Esophagus (tissue), 2 donors: ENCODE measurements around the gene GNG8. TPM values are rescaled to one million over a fixed set of nuclear protein-coding genes. Genes with fewer than 3 reads are reported as not detected.

Source experiments
- H3K27ac ChIP-seq, 2 donors: one replicate each; pipeline ENCODE4 v1.5.1; 2013; ENCODE audit warnings: low read depth in 2 of 2, mild to moderate bottlenecking in 2 of 2, inconsistent platforms in 1 of 2, low read length in 1 of 2, moderate library complexity in 1 of 2
- H3K27me3 ChIP-seq, 2 donors: one replicate each; pipeline ENCODE4 v1.6.1; 2013; ENCODE audit warnings: low read length in 2 of 2, control low read depth in 1 of 2, mild to moderate bottlenecking in 1 of 2; ENCODE audit not compliant: insufficient read depth in 2 of 2, control insufficient read depth in 1 of 2
- H3K36me3 ChIP-seq, 2 donors: one replicate each; pipeline ENCODE4 v1.6.1; 2013; ENCODE audit warnings: low read length in 1 of 2; ENCODE audit not compliant: control insufficient read depth in 2 of 2, insufficient read depth in 2 of 2
- H3K4me1 ChIP-seq, 2 donors: one replicate each; pipeline ENCODE4 v1.6.1; 2013; ENCODE audit warnings: low read length in 1 of 2; ENCODE audit not compliant: control insufficient read depth in 2 of 2, insufficient read depth in 2 of 2
- H3K4me3 ChIP-seq, 2 donors: one replicate each; pipeline ENCODE4 v1.5.1; 2013; ENCODE audit warnings: low read length in 2 of 2, mild to moderate bottlenecking in 2 of 2, low read depth in 1 of 2, moderate library complexity in 1 of 2
- H3K9me3 ChIP-seq, 2 donors: one replicate each; pipeline ENCODE4 v1.6.1; 2013; ENCODE audit warnings: mild to moderate bottlenecking in 2 of 2, low read depth in 1 of 2, low read length in 1 of 2, moderate library complexity in 1 of 2; ENCODE audit not compliant: control insufficient read depth in 2 of 2, insufficient read depth in 1 of 2
- WGBS, 2 donors: extraction: QIAGEN DNeasy Blood & Tissue Kit; methylation state at CpG; one replicate each; pipeline ENCODE4 v1.1.7; 2013; 5-methylcytosine and 5-hydroxymethylcytosine counted together
- polyA plus RNA-seq, 2 donors: library from polyadenylated mRNA; stranded (reverse); fragments of 200-250 nt; gene quantifications; one replicate each; pipeline ENCODE4 v1.2.3, GENCODE V29; 2013
- donor health status: healthy with polysubstance abuse.
- donor health status: Bipolar disorder and iron deficiency.

GNG8 gene
- polyA plus RNA-seq, 2 donors: not detected

DNA sequence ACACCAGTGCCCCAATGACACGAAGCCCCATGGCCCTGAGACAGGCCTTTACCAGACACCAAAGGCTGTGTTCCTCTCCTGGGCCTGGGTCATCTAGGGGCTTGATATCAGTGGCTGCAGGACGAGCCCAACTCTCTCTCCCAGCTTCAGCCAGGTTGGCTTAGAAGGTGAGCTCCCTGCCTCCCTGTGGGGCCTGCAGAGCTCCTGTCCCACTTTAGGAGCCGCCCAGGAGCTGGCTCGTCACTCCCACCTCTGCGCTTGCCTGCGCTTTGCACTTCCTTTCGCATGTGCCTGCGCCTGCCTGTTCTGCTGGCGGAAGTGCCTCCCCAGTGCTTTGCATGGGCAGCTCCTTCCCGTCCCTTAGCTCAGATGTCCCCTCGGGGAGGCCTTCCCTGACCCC is 30.0 kb downstream of the GNG8 start:
- 87 to 95% methylated on average over 10 to 11 of the region's 11 CpGs for WGBS, 2 donors
- H3K36me3 ChIP-seq: peaks cover 20 to 48% of the 10 kb centered on the region in 2 donors

GRCh38 chr19:46605356-46605821 is 30.6 kb downstream of the GNG8 start:
- Histone ChIP-seq H3K27ac (peak overlapping the region in 1 of 2 donors; percentile 32), H3K36me3 (peaks cover 20 to 45% of the 10 kb centered on the region in 2 donors)
- 77 to 82% methylated on average over 16 of the region's 16 CpGs for WGBS, 2 donors

More for the DNA sequence above, 30.0 kb downstream of the GNG8 start:
- no peak overlapping the region for H3K4me3 ChIP-seq
- H3K27me3 ChIP-seq: no peaks in the 10 kb centered on the region
- H3K27ac ChIP-seq: no peak overlapping the region
- no peaks in the 10 kb centered on the region for H3K9me3 ChIP-seq
- H3K4me1 ChIP-seq: peaks cover 10 to 18% of the 10 kb centered on the region in 2 donors

GRCh38 chr19:46604781-46605355 is 31.1 kb downstream of the GNG8 start:
- H3K27ac ChIP-seq: no peak overlapping the region
- H3K27me3 ChIP-seq: no peaks in the 10 kb centered on the region
- no peaks in the 10 kb centered on the region for H3K9me3 ChIP-seq
- peaks cover 20 to 42% of the 10 kb centered on the region in 2 donors for H3K36me3 ChIP-seq
- WGBS, 2 donors: 69 to 77% methylated on average over 13 of the region's 13 CpGs
- no peak overlapping the region for H3K4me3 ChIP-seq
- H3K4me1 ChIP-seq: peaks cover 14 to 18% of the 10 kb centered on the region in 2 donors

More at GRCh38 chr19:46605356-46605821, 30.6 kb downstream of the GNG8 start:
- Histone ChIP-seq H3K27me3 (no peaks in the 10 kb centered on the region), H3K4me3 (no peak overlapping the region), H3K4me1 (peaks cover 10 to 18% of the 10 kb centered on the region in 2 donors), H3K9me3 (no peaks in the 10 kb centered on the region)

GRCh38 chr19:46603752-46604231 is 32.2 kb downstream of the GNG8 start:
- peaks cover 14 to 18% of the 10 kb centered on the region in 2 donors for H3K4me1 ChIP-seq
- H3K27me3 ChIP-seq: no peaks in the 10 kb centered on the region
- H3K27ac ChIP-seq: peak overlapping the region in 1 of 2 donors; percentile 57
- no peak overlapping the region for H3K4me3 ChIP-seq
- peaks cover 12 to 31% of the 10 kb centered on the region in 2 donors for H3K36me3 ChIP-seq
- 56 to 72% methylated on average over 9 of the region's 9 CpGs for WGBS, 2 donors
- no peaks in the 10 kb centered on the region for H3K9me3 ChIP-seq

DNA sequence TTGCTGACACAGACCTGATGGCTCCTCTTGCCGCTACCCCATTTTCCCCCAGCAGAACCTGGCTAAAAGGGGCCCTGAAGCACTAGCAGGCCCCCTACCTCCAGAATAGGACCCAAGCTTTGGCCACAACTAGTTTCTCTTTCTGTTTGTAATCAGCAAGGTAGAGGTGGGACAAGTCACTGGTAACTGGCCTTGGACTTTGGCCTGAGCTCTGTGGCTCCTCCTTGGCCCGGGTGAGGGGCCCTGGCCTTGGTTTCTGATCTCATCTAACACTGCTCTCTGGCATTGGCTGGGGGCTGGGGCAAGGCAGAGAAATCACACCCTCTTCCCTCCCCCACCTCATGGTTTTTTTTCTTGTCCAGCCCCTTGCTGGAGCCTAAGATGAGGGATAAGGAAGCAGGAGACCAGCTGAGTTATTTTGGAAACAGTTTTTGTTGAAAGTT is 32.8 kb downstream of the GNG8 start:
- WGBS, 2 donors: 22 to 38% methylated on average over 2 of the region's 2 CpGs
- peaks cover 7 to 26% of the 10 kb centered on the region in 2 donors for H3K36me3 ChIP-seq
- H3K4me1 ChIP-seq: peaks cover 14 to 18% of the 10 kb centered on the region in 2 donors
- peak overlapping the region; percentile 57 to 65 for H3K27ac ChIP-seq
- H3K27me3 ChIP-seq: no peaks in the 10 kb centered on the region
- no peaks in the 10 kb centered on the region for H3K9me3 ChIP-seq
- peak overlapping the region in 1 of 2 donors; percentile 93 for H3K4me3 ChIP-seq

DNA sequence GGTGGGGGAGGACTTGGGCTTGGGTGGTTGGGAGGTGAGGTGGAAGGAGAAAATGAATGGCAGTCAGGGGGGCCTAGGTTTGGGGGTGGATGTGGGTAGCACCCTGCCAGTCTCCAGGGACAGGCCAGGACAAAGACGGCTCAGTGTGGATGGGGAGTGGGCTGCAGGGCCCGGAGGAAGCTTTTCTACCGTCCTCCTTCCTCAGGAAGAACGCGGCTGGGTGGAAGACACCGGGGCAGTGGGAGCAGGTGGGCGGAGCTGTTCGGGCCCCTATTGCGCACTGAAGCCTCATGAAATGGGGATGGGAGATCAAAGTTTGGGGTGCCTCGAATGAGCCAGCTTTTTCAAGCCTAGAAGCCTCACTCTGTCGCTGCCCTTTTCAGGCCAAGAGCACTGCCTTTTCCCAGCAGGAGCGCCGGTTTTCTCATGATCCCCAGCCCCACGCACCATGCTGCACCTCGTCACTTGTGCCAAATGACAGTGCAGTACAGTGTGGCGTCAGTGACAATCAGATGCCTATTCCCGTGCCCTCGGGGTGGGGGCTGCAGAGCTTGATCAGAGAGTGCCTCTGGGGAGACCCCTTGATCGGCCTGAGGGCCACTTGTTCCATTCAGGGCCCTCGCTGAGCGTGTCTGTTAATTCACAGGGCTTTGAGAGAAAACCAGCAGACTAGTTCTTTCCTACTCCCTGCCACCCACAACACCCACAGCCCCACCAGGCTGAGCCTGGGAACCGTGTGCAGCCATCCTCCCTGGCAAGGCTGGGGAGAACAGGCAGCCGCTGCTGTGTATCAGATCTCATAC is 33.4 kb downstream of the GNG8 start:
- H3K36me3 ChIP-seq: peaks cover 3 to 19% of the 10 kb centered on the region in 2 donors
- no peaks in the 10 kb centered on the region for H3K27me3 ChIP-seq
- 9 to 11% methylated on average over 23 of the region's 23 CpGs for WGBS, 2 donors
- no peaks in the 10 kb centered on the region for H3K9me3 ChIP-seq
- peak overlapping the region; percentile 57 to 65 for H3K27ac ChIP-seq
- H3K4me3 ChIP-seq: peak overlapping the region; percentile 87 to 93
- H3K4me1 ChIP-seq: peaks cover 14 to 18% of the 10 kb centered on the region in 2 donors

DNA sequence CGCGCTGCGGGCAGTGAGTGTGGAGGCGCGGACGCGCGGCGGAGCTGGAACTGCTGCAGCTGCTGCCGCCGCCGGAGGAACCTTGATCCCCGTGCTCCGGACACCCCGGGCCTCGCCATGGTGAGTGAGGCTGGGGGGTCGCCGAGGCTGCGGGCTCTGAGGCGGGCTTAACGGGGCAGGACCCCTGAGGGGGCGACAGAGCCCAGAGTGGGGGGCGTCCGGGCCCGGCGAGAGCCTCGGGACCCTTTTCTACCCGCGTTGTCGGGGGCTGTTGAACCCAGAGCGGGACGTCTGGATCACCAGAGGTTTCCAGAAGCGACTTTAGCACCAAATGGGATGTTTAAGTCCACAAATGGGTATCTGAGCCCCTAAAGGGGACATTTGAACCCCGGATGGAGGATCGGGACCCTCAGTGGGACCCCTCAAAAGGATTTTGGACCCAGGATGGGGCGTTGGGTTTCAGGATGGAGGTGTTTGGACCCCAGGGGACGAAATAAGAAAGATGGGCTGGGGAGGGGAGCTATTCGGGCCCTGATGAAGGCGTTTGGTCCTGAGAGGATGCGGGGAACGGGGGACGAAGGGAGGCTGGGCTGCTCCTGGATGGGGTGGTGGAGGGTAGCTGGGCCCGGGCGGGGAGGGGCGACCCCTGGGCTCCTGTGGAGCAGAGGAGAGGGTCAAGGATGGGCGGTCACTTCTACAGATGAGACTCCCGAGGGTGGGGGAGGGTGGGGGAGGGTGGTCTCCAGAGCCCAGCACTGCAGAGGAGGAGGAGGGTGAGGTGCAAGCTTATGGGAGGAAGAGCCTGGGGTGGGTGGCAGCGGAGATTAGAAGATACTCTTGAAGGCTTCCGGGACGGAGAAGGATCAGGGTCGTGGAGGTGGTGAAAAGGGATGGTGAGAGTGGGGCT is 34.4 kb downstream of the GNG8 start, which contains the start of gene CALM3:
Gene CALM3 (plus strand): TSS at position 13 of the 907 bp plus-strand sequence. CDS start 105 bp downstream, at position 118.
- Histone ChIP-seq H3K27ac (peak within 1 kb of the TSS; percentile 98 to 99), H3K27me3 (no peaks in the 10 kb centered on the region), H3K4me1 (peaks cover 14% of the 10 kb centered on the region in 2 donors), H3K9me3 (no peaks in the 10 kb centered on the region), H3K4me3 (peak within 1 kb of the TSS; percentile 87 to 93), H3K36me3 (peaks cover 3 to 9% of the 10 kb centered on the region in 2 donors)
- 1% methylated on average over 40 to 51 of the region's 51 CpGs for WGBS, 2 donors

- WGBS, 2 donors: 1% methylated on average over 85 to 93 of the region's 93 CpGs
- peaks cover 14% of the 10 kb centered on the region in 2 donors for H3K4me1 ChIP-seq
- H3K27ac ChIP-seq: peak overlapping the region; percentile 98 to 99
- no peaks in the 10 kb centered on the region for H3K27me3 ChIP-seq
- H3K36me3 ChIP-seq: peaks cover 0 to 3% of the 10 kb centered on the region in 2 donors
- H3K4me3 ChIP-seq: peak overlapping the region; percentile 87 to 93
- H3K9me3 ChIP-seq: no peaks in the 10 kb centered on the region
Observed at GRCh38 chr19:46600384-46601317, 35.4 kb downstream of the GNG8 start.
